GM12878 (cell line): ENCODE results near the gene THADA.

ENCODE experiments used
- ATF3 ChIP-seq: IDR thresholded peaks from 2 replicates; pipeline ENCODE4 v1.6.1; 2011; ENCODE audit warnings: low read depth, mild to moderate bottlenecking, low read length, moderate library complexity, borderline replicate concordance; ENCODE audit errors: extremely low read depth
- FOXK2 ChIP-seq: fragments of 450-650 bp; IDR thresholded peaks from 2 replicates; pipeline ENCODE4 v1.6.1; 2017; ENCODE audit warnings: mild to moderate bottlenecking, moderate library complexity
- NFIC ChIP-seq: IDR thresholded peaks from 2 replicates; pipeline ENCODE4 v1.6.1; 2012; ENCODE audit warnings: low read depth, mild to moderate bottlenecking, inconsistent platforms, low read length, moderate library complexity

- no peak for TF ChIP-seq ATF3
- no peak for TF ChIP-seq NFIC
- no peak for TF ChIP-seq FOXK2
Observed at GRCh38 chr2:43340945-43341356, 254.9 kb downstream of the THADA start.
